Lung (tissue), 12 donors: Measurements from ENCODE around the gene C17orf100. TPM values are rescaled to one million over a fixed set of nuclear protein-coding genes. Genes with fewer than 3 reads are reported as not detected.

Source experiments
- ATAC-seq: fragments of 200-7000 bp; cut with Tn5 transposase; one replicate; pipeline ENCODE4 v1.9.1; 2020; ENCODE audit warnings: moderate number of reproducible peaks; ENCODE audit not compliant: insufficient read depth, low FRiP score
- DNase-seq, 3 donors: peaks; one replicate each; pipeline ENCODE4 v3.0.0-alpha.2; 2013 to 2017
- H3K27ac ChIP-seq, 2 donors: one replicate each; pipeline ENCODE4 v1.5.1; 2013; ENCODE audit warnings: mild to moderate bottlenecking in 2 of 2, moderate library complexity in 2 of 2, control low read depth in 1 of 2, inconsistent platforms in 1 of 2, low read depth in 1 of 2, low read length in 1 of 2
- H3K27me3 ChIP-seq, 3 donors: one replicate each; pipeline ENCODE4 v1.5.1; 2013; ENCODE audit warnings: low read length in 2 of 3; ENCODE audit not compliant: control insufficient read depth in 3 of 3, insufficient read depth in 3 of 3
- H3K36me3 ChIP-seq, 4 donors: one replicate each; pipeline ENCODE4 v1.5.1; 2013; ENCODE audit warnings: low read length in 4 of 4, mild to moderate bottlenecking in 1 of 4, moderate library complexity in 1 of 4; ENCODE audit not compliant: control insufficient read depth in 4 of 4, insufficient read depth in 4 of 4
- H3K4me1 ChIP-seq, 5 donors: one replicate each; pipeline ENCODE4 v1.5.1; 2013; ENCODE audit warnings: low read length in 5 of 5, mild to moderate bottlenecking in 2 of 5, moderate library complexity in 1 of 5; ENCODE audit not compliant: control insufficient read depth in 5 of 5, insufficient read depth in 5 of 5
- H3K4me3 ChIP-seq: one replicate; pipeline ENCODE4 v1.5.1; 2013; ENCODE audit warnings: mild to moderate bottlenecking, control low read depth, moderate library complexity
- H3K9ac ChIP-seq, 2 donors: one replicate each; pipeline ENCODE4 v1.5.1; 2013; ENCODE audit warnings: low read length in 2 of 2, control low read depth in 1 of 2; ENCODE audit not compliant: insufficient read depth in 1 of 2
- H3K9me3 ChIP-seq, 4 donors: one replicate each; pipeline ENCODE4 v1.5.1; 2013; ENCODE audit warnings: low read length in 3 of 4, mild to moderate bottlenecking in 1 of 4, moderate library complexity in 1 of 4; ENCODE audit not compliant: control insufficient read depth in 4 of 4, insufficient read depth in 3 of 4
- WGBS, 2 donors: extraction: QIAGEN DNeasy Blood & Tissue Kit; methylation state at CpG; one replicate each; pipeline ENCODE4 v1.1.7; 2013; 5-methylcytosine and 5-hydroxymethylcytosine counted together
- polyA plus RNA-seq, 2 donors: library from polyadenylated mRNA; stranded (reverse); fragments of 200-250 nt; gene quantifications; one replicate each; pipeline ENCODE4 v1.2.1, GENCODE V29; 2013
- total RNA-seq, 2 donors: library from RNA; depleted of rRNA in 1 of 2; stranded (reverse); fragments of >200 nt in 1 of 2; gene quantifications; one replicate each; pipeline ENCODE4 v1.2.1, GENCODE V29; 2014 to 2021
- TF ChIP-seq, protein P1 (sequence below): IDR thresholded peaks from 2 replicates; pipeline ENCODE4 v1.5.1; 2012; ENCODE audit warnings: mild to moderate bottlenecking; ENCODE audit errors: control extremely low read depth, extremely low read depth
- donor health status: control.
- donor health status: control.
- donor health status: Bipolar disorder and iron deficiency.
- donor health status: healthy.
- donor health status: DM: yes; HTN: yes; CAD: no.

The C17orf100 gene
- total and polyA plus RNA-seq, 4 donors, result 1.5 to 3.6 (median 2.0) TPM

DNA sequence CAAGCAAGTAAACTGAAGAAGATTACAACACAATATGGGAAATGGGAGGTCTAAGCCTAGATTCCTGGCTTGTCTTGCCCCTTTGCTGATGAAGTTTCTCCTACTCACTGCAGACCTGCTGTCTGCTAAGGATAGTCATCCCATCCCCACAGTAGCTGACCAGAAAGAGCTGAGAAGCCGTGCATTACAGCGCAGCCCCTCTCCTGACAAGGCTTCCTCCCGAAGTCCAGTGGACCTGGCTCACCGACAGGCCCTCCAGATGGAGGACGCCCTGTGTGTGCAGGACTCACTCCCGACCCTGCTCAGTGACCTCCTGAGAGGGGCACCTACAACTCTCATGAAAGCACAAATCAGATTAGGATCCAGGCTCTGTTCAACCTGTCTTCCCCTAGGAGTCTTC, 46.4 kb upstream of the C17orf100 start:
- Histone ChIP-seq H3K4me3 (no peak overlapping the region), H3K4me1 (peaks cover 0 to 13% (median 3%) of the 10 kb centered on the region in 5 donors), H3K9ac (no peak overlapping the region), H3K27ac (no peak overlapping the region), H3K9me3 (no peaks in the 10 kb centered on the region), H3K36me3 (peaks cover 15 to 72% (median 41%) of the 10 kb centered on the region in 4 donors), H3K27me3 (no peaks in the 10 kb centered on the region)
- WGBS, 2 donors, result 91 to 98% methylated on average over 6 of the region's 6 CpGs
- DNase-seq (no peak), ATAC-seq (no peak)
- TF ChIP-seq, protein P1, sequence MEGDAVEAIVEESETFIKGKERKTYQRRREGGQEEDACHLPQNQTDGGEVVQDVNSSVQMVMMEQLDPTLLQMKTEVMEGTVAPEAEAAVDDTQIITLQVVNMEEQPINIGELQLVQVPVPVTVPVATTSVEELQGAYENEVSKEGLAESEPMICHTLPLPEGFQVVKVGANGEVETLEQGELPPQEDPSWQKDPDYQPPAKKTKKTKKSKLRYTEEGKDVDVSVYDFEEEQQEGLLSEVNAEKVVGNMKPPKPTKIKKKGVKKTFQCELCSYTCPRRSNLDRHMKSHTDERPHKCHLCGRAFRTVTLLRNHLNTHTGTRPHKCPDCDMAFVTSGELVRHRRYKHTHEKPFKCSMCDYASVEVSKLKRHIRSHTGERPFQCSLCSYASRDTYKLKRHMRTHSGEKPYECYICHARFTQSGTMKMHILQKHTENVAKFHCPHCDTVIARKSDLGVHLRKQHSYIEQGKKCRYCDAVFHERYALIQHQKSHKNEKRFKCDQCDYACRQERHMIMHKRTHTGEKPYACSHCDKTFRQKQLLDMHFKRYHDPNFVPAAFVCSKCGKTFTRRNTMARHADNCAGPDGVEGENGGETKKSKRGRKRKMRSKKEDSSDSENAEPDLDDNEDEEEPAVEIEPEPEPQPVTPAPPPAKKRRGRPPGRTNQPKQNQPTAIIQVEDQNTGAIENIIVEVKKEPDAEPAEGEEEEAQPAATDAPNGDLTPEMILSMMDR, result no peak

DNA sequence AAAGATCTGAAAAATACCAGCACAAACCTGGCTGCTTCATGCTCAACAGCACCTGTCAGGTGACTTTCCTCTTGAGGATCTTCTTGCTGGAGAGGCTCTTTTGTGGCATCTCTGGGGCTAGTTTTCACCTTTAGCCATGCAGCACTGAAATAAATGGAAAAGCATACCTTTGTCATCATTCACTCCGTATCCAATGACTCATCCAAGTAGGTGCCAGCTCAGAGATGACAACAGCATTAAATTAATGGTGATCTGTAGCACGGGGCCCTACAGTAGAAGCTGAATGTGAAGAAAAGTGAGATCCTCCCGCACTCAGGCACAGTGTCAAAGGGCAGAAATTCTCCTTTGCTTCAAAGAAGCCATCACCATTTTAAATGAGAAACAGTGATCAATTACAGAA, 43.2 kb upstream of the C17orf100 start:
- ATAC-seq (no peak), DNase-seq (no peak)
- no peak overlapping the region for H3K9ac ChIP-seq
- no peaks in the 10 kb centered on the region for H3K9me3 ChIP-seq
- no peak overlapping the region for H3K27ac ChIP-seq
- H3K4me3 ChIP-seq, result no peak overlapping the region
- TF ChIP-seq, protein P1, result no peak
- H3K27me3 ChIP-seq, result no peaks in the 10 kb centered on the region
- WGBS, 2 donors, result 92 to 94% methylated on average over 3 of the region's 3 CpGs
- H3K4me1 ChIP-seq, result peaks cover 0 to 6% (median 2%) of the 10 kb centered on the region in 5 donors
- H3K36me3 ChIP-seq, result peaks cover 15 to 62% (median 41%) of the 10 kb centered on the region in 4 donors

DNA sequence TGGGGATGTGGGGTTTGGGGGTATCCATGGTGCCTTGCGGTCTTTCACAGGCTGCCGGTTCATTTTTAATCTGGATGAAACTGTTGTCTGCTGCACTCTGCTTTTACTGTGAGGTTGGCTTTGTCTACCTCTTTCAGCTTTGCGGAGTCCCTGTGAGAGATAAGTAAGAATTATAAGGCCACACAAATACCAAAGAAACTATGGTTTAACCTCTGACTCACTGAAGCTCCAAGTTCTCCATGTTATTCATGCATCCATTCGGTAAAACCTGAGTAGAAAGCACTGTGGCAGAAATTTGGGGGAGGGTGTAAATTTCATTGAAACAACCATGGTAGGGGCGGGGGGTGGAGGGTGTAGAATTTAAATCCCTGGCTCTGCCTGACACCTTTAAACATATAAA, 41.6 kb upstream of the C17orf100 start:
- Histone ChIP-seq H3K36me3 (peaks cover 15 to 60% (median 44%) of the 10 kb centered on the region in 4 donors), H3K27ac (no peak overlapping the region), H3K4me1 (no peaks in the 10 kb centered on the region), H3K4me3 (no peak overlapping the region), H3K9me3 (no peaks in the 10 kb centered on the region), H3K27me3 (no peaks in the 10 kb centered on the region), H3K9ac (no peak overlapping the region)
- no peak for DNase-seq
- TF ChIP-seq, protein P1, result no peak
- ATAC-seq, result no peak
- WGBS, 2 donors, result 96 to 98% methylated on average over 5 of the region's 5 CpGs

DNA sequence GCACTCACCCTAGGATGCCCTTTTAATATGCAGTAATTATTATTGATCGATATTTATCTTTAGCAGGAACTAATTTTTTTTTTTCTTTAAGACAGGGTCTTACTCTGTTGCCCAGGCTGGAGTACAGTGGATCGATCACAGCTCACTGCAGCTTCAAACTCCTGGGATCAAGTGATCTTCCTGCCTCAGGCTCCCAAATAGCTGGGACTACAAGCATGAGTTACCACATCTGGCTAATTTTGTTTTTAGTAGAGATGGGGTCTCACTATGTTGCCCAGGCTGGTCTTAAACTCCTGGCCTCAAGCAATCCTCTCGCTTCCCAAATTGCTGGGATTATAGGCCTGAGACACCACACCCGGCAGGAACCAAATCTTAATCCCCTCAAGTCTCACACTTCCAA, 40.3 kb upstream of the C17orf100 start:
- no peak for DNase-seq
- TF ChIP-seq, protein P1, result no peak
- no peak overlapping the region for H3K4me3 ChIP-seq

More for the DNA sequence above, 40.3 kb upstream of the C17orf100 start:
- Histone ChIP-seq H3K27ac (no peak overlapping the region), H3K36me3 (peaks cover 18 to 52% (median 40%) of the 10 kb centered on the region in 4 donors), H3K4me1 (no peaks in the 10 kb centered on the region), H3K27me3 (no peaks in the 10 kb centered on the region), H3K9ac (no peak overlapping the region), H3K9me3 (no peaks in the 10 kb centered on the region)
- ATAC-seq, result no peak
- WGBS, 2 donors, result 96 to 98% methylated on average over 4 of the region's 4 CpGs
